GM19397 (cell line): ENCODE results near the gene TAF12.
"Not testable (repeated sequence)": the region's sequence is repeated elsewhere in the genome, so short reads cannot be mapped to it uniquely, and the experiment has no call there.

Experiments used
- ATAC-seq: cut with Tn5 transposase; IDR thresholded peaks from one replicate; pipeline ENCODE4 v1.9.1; 2021; ENCODE audit warnings: mild to moderate bottlenecking, moderate library complexity; ENCODE audit not compliant: unreplicated experiment

The TAF12 gene

DNA sequence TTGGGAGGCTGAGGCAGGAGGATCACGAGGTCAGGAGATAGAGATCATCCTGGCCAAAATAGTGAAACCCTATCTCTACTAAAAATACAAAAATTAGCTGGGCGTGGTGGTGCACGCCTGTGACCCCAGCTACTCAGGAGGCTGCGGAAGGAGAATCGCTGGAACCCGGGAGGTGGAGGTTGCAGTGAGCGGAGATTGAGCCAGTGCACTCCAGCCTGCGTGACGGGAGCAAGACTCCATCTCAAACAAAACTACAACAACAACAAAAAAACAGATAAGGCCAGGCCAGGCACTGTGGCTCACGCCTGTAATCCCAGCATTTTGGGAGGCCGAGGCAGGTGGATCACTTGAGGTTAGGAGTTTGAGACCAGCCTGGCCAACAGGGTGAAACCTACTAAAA is 2.5 kb upstream of the TAF12 start:
- not testable (repeated sequence) for ATAC-seq

DNA sequence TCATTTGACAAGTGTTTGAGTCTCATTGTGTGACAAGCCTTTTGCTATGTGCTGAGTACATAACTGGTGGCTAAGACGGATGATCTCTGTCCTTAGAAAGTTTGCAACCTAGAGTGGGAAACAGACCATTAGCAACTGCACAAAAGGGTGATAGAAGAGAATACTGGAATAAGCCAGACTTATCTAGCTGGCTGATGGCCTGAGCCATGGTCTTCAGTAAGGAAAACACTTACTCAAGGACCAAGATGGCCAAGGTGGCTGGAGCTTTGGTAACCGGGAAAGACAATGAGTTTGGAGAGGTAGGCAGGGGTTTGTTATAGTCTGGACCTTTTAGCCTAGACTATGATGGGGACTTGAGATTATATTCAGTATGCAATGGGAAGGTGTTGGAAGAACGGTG is 1.6 kb upstream of the TAF12 start:
- ATAC-seq, result no peak

DNA sequence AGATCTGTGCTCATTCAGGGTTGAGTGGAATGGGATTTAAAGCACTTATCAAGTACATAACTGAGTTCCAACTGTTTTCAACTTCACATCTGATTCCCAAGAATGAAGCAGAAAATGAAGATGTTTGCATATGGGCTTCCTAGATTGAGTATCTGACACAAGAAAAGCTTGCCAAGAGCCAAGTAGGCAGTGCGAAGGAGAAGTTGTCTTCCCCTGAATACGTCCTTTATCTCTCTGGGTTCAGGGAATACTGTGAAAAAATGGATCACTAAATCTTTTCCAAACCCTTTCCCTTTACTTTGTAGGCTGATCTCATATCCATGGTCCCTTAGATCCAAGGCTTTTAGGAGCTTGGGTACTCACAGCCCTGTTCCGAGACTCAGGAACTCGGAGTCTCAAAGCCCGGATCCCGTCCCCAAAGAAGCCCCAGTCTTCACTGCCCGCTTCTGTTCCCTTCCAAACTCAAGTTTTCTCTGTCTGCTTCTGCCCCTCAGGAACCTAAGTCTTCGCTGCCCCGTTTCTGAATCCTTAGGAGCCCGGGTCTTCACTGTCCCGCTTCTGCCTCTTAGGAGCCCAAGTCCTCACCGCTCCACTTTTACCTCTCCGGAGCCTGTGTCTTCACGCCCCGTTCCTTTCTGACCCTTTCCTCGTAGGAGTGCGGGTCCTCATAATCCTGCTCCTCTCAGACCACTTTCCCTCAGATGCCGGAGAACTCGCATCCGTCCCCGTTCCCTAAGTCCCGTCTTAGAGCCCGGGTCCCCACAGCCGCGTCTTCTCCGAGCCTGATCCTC is 616 bp downstream of the TAF12 start:
- peak; percentile 16 for ATAC-seq

DNA sequence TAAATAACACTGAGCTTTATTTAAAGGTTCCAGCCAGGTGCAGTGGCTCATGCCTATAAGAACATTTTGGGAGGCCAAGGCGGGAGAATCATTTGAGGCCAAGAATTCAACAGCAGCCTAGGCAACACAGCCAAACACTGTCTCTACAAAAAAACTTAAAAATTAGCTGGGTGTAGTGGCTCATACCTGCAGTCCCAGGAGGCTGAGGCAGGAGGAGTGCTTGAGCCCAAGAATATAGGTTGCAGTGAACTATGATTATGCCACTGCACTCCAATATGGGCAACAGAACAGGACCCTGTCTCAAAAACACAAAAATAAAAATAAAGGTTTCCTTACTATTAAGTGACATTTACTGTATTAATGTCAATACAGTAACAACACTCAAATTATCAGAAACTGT is 2.1 kb downstream of the TAF12 start:
- ATAC-seq, result no peak

DNA sequence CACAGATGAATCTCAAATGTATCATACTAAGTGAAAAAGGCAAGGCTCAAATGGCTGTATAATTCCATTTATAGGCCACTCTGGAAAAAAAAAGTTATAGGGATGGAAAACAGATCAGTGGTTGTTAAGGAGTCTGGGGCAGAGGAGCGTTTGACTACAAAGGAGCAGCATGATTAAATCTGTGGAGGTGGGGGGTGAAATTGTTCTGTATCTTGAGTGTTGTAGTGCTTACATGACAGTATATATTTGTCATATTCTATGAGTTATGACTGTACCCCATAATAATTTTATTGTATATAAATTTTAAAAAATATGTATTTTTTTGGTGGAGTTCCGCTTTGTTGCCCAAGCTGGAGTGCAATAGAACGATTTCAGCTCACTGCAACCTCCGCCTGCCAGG is 10.3 kb downstream of the TAF12 start:
- ATAC-seq, result no peak

DNA sequence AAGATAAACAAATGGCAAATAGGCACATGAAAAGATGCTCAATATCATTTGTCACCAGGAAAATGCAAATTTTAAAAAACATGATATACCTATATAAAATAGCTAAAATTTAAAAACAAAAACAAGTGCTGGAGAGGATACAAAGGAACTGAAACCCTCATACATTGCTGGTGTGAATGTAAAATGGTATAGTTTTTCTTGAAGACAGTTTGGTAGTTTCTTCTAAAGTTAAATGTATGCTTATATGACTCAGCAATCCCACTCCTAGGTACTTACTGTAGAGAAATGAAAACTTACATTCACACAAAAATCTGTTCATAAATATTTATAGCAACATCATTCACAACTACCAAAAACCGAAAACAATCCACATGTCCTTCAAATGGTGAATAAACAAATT is 11.2 kb downstream of the TAF12 start:
- no peak for ATAC-seq

DNA sequence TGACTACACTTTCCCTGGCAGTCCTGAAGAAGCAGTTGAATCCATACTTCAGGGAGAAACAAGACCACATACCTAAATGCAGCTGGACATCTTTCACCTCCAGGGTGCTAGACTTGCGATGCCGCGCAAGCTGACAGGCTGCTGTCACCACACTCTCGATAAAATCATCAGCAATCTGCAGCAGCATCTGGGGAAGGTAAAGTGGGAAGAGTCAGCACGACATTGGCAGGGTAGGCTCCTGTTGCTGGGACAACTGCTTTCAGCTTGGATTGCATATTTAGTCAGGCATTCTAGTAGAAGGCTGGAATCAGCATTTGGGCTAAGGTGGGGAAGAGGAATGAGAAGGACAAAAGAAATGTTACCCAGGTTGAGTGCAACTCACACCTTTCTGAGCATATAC is 29.7 kb downstream of the TAF12 start:
- ATAC-seq, result no peak

DNA sequence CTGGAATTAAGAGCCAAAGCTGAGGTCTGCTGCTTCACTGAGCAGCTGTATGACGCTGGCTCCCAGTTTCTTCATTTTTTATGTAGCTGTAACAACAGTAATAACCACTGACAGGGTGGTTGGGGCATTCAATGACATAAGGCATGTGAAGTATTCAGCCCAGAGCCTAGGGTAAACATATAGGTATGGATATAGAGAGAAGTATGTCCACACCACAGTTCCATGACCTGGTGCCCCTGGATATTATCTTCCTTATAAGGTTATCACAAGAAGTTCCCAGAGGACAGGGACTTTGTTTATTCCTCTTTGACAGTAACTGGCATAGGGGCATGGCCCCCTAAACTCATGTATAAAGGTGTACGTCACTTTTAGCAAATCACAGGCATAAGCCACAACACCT is 36.1 kb downstream of the TAF12 start:
- no peak for ATAC-seq

DNA sequence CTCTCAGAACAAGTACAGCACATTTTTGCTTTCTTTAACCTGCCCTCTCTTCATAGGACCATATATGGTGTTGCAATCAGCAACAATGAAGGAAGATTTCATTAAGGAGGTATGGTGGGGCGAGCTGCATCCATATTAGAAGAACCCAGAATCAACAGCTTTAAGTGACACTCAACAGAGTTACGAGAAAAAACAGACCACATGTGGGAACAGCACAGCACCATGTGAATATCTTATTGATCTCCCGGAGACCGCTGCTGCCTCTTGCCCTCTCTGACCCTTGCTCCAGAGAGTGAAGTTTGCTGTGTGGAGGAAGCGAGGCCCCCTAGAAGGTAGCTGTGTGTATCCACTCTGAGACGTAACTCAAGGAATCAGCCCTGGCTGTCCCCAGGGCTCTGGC is 37.9 kb downstream of the TAF12 start:
- no peak for ATAC-seq

DNA sequence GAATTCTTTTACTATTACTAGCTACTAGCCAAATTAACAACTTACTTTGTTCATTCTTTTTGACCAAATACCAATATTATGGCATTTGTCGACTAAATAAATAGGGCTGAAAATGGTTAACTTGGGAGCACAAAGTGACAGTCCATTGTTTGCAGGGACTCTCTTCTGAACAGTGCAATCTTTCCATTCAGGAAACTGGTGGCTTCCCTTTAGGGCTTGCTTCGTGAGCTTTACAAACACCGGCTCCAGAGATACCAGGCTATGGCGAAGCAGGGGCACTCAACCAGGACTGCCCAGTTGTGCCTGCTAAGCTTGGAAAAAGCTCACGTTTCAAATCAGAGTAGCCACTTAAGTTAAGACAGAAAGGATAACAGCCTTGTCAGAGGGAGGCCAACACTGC is 38.5 kb downstream of the TAF12 start:
- no peak for ATAC-seq

DNA sequence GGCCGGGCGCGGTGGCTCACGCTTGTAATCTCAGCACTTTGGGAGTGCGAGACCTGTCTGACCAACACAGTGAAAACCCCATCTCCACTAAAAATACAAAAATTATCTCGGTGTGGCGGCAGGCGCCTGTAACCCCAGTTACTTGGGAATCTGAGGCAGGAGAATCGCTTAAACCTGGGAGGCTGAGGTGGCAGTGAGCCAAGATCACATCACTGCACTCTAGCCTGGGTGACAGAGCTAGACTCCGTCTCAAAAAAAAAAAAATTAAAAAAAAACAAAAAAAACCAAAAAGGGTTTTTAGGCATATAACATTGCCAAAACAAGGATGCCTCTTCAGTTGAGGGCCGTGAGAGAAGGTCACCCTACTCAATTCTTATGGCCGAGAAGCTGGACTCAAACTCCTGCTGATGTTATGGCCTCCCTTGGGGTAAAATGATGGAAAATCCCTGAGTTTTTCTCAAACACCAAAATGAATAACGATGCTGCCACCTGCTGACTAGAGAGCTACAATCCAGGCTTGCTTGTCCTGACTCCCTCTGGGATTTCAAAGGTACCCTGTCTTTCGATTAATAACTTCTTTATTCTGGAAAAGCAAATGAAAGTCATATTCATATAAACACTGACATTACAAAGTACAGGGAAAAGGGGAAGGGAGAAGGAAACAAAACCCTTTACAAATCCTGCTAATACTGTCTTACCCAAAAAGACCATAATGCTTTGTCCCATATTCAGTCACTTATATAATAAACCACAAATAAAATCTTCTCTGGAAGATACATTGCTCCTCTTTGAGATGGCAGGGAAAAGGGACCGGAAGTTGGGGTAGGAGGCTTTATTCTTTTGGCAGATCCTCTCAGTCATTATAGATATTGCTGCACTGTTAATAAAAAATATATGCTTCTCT is 40.1 kb downstream of the TAF12 start:
- ATAC-seq, result no peak

DNA sequence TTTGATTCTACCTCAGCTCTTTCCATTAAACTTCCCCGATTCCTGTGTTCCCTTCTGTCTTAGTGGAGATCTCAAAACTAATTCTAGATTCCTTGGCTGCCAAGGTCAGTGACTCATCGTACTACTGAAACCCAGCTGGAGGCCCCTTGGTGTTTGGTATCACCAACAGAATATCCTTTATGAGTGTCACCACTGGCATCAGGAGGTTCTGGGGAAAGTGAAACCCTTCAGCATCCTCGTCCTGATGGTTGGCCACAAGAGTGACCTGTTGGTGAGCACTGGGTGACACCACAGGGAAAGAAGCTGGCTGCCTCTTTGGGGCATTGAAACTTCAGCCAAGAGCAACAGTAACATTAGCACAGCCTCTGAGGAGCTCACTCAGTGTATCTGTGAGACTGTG is 41.2 kb downstream of the TAF12 start:
- no peak for ATAC-seq

DNA sequence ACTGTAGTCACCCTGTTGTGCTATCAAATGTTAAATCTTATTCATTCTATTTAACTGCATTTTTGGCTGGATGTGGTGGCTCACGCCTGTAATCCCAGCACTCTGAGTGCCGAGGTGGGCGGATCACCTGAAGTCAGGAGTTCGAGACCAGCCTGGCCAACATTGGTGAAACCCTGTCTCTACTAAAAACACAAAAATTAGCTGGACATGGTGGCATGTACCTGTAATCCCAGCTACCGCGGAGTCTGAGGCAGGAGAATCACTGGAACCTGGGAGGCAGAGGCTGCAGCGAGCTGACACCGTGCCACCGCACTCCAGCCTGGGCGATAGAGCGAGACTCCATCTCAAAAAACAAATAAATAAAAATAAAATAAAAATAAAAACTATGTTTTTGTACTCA is 46.6 kb downstream of the TAF12 start:
- not testable (repeated sequence) for ATAC-seq

DNA sequence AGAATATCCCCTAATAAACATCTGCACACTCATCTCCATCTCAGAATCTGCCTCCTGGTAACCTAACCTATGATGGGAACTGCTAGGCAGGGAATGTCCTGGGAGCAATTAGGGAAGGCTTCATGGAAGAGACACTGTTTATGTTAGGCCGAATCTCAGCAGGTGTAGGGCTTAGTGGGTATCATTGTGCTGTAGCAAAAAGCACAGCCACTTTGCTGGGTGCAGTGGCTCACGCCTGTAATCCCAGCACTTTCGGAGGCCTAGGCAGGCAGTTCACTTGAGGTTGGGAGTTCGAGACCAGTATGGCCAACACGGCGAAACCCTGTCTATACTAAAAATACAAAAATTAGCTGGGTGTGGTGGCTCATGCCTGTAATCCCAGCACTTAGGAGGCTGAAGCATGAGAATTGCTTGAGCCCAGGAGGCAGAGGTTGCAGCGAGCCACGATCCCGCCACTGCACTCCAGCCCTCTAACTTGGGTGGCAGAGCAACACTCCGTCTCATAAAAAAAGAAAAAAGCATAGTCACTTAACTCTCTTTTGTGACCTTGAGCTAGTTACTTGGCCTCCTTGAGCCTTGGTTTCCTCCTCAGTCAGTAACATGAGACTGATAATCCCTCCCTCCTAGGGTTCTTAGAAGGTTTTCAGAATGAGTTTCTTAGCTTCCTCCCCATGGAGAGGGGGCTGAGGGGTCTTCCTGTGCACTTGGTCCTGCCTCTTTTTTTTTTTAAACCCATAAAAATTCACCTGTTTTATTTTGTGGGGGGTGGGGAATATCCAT is 47.3 kb downstream of the TAF12 start:
- ATAC-seq, result no peak

DNA sequence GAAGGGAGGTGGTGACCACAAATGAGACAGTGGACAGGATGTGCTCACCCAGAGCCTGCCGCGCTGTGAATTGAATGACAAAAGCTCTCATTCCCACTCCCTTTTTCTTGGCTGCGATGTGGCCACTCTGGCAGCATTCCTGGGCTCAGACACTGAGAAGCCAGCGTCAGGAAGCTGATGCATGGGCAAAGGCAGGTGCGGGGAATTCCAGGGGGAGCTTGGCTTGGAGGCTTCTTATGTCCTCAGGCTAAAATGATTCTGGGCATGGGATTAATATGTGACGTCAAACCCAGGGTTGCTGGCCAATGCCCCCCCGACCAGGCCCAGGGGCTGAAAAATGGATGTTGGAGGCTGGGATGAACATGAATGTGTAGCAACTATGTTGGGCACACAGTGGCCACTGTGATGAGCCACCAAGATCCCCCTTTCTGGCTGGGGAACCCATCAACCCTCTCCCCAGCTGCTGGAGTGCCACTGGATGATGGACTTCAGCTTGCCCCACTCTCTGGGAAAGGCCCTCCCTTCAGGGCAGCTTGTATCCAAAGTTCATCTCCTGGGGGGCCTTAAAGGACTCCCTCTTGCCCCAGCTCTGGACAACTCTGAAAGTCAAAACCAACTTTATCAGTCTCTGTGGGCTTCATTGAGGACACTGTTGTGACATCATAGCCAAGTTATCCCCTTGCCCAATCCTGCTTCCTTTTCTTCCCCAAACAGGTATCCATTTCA is 48.0 kb downstream of the TAF12 start:
- not testable (repeated sequence) for ATAC-seq

DNA sequence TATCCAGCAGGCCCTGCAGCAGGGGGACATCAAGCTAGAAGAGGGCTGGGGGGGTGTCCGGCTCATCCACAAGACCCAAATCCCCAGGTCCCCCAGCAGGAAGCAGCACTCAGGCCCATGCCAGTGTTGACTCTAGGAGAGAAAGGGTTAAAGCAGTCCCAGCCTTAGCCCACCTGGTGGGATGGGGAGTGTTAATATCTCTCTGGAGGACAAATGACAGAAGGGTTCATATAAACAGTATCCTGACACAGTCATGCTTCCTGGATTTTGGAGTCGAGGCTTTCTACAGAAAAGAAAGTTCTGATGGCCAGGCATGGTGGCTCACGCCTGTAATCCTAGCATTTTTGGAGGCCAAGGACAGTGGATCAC is 48.9 kb downstream of the TAF12 start:
- ATAC-seq, result not testable (repeated sequence)

DNA sequence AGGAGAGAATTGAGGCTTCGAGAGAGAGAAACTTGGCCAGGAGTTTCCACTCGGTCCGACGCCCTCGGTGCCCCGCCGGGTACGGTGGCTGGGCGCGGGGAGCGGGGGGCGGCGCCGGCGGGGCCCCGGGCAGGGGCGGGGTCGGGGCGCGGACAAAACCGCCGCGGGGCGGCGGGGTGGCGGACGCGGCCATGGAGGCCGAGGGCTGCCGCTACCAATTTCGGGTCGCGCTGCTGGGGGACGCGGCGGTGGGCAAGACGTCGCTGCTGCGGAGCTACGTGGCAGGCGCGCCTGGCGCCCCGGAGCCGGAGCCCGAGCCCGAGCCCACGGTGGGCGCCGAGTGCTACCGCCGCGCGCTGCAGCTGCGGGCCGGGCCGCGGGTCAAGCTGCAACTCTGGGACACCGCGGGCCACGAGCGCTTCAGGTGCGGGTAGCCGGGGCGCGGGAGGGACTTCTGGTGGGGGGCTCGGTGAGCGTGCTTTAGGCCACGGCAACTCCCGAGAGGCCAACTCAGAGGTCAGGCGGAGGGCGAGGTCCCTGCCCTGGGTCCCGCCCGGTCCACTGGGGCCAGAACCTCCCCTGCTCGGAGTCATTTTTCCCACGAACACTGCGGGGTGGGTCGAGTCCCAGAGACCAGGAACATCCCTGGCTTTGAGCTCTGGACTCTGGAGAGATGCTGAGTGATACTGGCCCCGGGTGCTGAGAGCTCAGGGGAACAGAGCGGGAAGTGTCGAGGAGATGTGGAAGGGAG is 50.4 kb downstream of the TAF12 start:
- peak; percentile 67 for ATAC-seq

DNA sequence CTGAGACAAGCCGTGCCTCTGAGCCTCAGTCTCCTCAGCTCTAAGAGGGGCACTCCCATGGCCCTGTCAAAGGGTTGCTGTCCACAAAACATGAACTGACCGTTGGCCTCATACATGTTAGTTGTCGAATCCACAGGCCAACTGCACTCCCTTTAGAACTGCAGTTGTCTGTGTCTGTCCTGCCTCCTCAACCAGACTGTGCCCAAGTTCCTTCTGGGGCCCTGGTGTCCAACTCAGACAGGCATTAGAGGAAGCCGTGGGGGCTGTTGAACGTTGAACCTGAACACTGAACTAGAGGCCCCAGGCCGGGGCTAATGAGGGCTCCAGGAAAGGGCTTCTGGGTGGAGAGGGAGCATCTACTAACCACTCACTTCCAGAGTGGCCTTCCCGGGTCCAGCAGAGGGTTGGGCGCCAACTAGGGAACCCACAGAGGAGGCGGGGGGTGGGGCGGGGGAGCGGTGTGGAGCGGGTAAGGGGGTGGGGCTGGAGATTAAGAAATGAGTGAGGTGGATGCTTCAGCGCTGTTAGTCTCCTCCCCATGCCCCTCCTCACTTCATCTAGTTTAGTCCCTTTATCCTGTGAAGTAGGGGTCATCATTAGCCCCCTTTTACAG is 51.1 kb downstream of the TAF12 start, which contains the start of gene RAB42:
Gene RAB42 (plus strand): TSS at position 558 of the 613 bp plus-strand sequence. CDS start 247 bp downstream, outside the sequence.
- peak; percentile 36 for ATAC-seq

DNA sequence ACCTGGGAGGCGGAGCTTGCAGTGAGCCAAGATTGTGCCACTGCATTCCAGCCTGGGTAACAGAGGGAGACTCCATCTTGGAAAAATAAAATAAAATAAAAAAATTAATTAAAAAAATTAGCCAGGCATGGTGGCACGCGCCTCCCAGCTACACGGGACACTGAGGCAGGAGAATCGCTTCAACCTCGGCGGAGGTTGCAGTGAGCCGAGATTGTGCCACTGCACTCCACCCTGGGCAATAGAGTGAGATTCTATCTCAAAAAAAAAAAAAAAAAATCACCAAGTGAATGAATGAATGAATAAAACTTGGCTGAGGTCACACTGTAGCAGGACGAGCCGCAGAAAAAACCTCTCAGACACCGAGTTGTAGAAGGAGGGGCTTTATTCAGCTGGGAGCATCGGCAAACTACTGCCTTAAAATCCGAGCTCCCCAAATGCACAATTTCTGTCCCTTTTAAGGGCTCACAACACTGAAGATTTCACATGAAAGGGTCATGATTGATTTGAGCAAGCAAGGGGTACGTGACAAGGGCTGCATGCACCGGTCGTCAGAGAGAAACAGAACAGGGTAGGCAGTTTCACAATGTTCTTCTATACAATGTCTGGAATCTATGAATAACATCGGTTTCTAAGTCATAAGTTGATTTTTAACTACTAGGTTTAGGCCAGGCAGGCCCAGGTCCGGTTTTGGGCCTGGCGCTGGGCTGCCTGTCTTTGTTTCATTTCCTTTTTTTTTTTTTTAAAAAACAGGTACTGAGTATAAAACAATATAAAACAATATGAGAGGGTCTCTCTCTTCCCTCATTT is 56.1 kb downstream of the TAF12 start:
- ATAC-seq, result not testable (repeated sequence)
